Calu3 (cell line): Measurements from ENCODE around the gene MAP3K8. TPM values are rescaled to one million over a fixed set of nuclear protein-coding genes. Genes with fewer than 3 reads are reported as not detected.

Experiments
- BruUV-seq: library from RNA; stranded (reverse); fragments of 400-500 nt; replicated peaks from 2 replicates; lab custom pipeline; 2021; lab: Mats Ljungman, UMichigan
- CTCF ChIA-PET: fragments of 300-600 bp; sonication (Branson Sonifier 250); formaldehyde crosslinking; loops from one replicate; lab custom pipeline; 2022; ENCODE audit warnings: antibody characterized with exemption; lab: Charles Lee
- DNase-seq: peaks from one replicate; pipeline ENCODE4 v3.0.0; 2022
- H3K27ac Mint-ChIP-seq: one replicate; pipeline ENCODE4 v1.8.0; 2022; ENCODE audit warnings: mixed read lengths; ENCODE audit not compliant: unreplicated experiment
- H3K27me3 Mint-ChIP-seq: one replicate; pipeline ENCODE4 v1.8.0; 2022; ENCODE audit warnings: mixed read lengths; ENCODE audit not compliant: unreplicated experiment
- H3K36me3 Mint-ChIP-seq: one replicate; pipeline ENCODE4 v1.8.0; 2022; ENCODE audit warnings: mild to moderate bottlenecking, moderate library complexity, mixed read lengths; ENCODE audit not compliant: insufficient read depth, unreplicated experiment
- H3K4me1 Mint-ChIP-seq: one replicate; pipeline ENCODE4 v1.8.0; 2022; ENCODE audit warnings: mild to moderate bottlenecking, low read depth, mixed read lengths; ENCODE audit not compliant: unreplicated experiment
- H3K4me3 Mint-ChIP-seq: one replicate; pipeline ENCODE4 v1.8.0; 2022; ENCODE audit warnings: mild to moderate bottlenecking, low read depth, moderate library complexity, mixed read lengths; ENCODE audit not compliant: unreplicated experiment
- H3K9me3 Mint-ChIP-seq: one replicate; pipeline ENCODE4 v1.8.0; 2022; ENCODE audit warnings: low read depth, mixed read lengths; ENCODE audit not compliant: unreplicated experiment
- CTCF ChIP-seq: fragments of 200-600 bp; IDR thresholded peaks from one replicate; pipeline ENCODE4 v1.8.0; 2022; ENCODE audit warnings: antibody characterized with exemption; ENCODE audit not compliant: unreplicated experiment
- intact Hi-C: fragments of 100-400 bp; cut with micrococcal nuclease; formaldehyde crosslinking; loops from one replicate; pipeline ENCODE4 v1.10.0; 2022; ENCODE audit not compliant: unreplicated experiment
- total RNA-seq: library from RNA; stranded (reverse); gene quantifications from 2 replicates; pipeline ENCODE4 v1.2.3, GENCODE V29; 2022

Gene MAP3K8
- total RNA-seq, 1 experiment from 2014 or later: 20.6 TPM

DNA sequence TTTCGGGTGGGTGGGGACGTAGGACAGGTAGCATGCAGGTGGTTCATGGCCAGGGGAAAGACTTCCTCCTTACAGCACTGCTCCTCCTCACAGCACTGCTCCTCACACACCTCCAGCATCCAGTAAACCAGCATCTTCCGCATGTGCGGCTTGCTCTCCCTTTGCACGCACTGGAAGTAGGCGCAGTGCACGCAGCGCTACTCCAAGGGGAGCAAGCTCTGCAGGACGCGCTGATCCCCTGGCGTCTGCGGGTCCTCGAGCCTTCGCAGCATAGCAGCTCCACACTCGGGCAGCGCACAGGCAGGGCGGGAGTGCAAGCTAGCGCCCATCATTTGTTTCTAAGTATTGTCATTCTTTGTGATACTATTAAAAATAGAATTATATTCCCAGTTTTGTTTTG, 30.5 kb upstream of the MAP3K8 start:
- peaks cover 5% of the 10 kb centered on the region for H3K27me3 Mint-ChIP-seq
- no peak overlapping the region for H3K27ac Mint-ChIP-seq
- peaks cover 6% of the 10 kb centered on the region for H3K9me3 Mint-ChIP-seq
- no peak overlapping the region for H3K4me3 Mint-ChIP-seq
- no peaks in the 10 kb centered on the region for H3K4me1 Mint-ChIP-seq
- CTCF ChIA-PET: no interaction called here
- no peak for TF ChIP-seq CTCF
- no peaks in the 10 kb centered on the region for H3K36me3 Mint-ChIP-seq
- intact Hi-C loops: no loop called here
- no TSS peak for BruUV-seq
- no peak for DNase-seq

DNA sequence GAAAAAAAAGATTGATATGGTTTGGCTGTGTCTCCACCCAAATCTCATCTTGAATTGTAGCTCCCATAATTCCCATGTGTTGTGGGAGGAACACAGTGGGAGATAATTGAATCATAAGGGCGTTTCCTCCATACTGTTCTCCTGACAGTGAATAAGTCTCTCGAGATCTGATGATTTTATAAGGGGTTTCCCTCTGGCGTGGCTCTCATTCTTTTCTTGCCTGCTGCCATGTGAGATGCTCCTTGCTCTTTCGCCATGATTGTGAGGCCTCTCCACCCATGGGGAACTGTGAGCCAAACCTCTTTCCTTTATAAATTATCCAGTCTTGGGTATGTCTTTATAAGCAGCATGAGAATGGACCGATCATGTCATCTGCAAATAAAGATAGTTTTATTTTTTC, 29.4 kb upstream of the MAP3K8 start:
- Mint-ChIP-seq H3K4me1 (no peaks in the 10 kb centered on the region), H3K36me3 (no peaks in the 10 kb centered on the region), H3K27me3 (no peaks in the 10 kb centered on the region), H3K4me3 (no peak overlapping the region), H3K9me3 (peaks cover 6% of the 10 kb centered on the region), H3K27ac (no peak overlapping the region)
- no peak for DNase-seq
- intact Hi-C loops: no loop called here
- CTCF ChIA-PET: interaction anchor here (0.6 kb wide), 1 partner anchor 117 kb away, joined by 3 read pairs; no protein-coding TSS in a partner anchor
- no peak for TF ChIP-seq CTCF
- no TSS peak for BruUV-seq

- Mint-ChIP-seq H3K27ac (no peak overlapping the region), H3K4me3 (no peak overlapping the region), H3K9me3 (no peaks in the 10 kb centered on the region), H3K4me1 (no peaks in the 10 kb centered on the region), H3K27me3 (no peaks in the 10 kb centered on the region), H3K36me3 (no peaks in the 10 kb centered on the region)
- no peak for TF ChIP-seq CTCF
- no peak for DNase-seq
- intact Hi-C loops: no loop called here
- CTCF ChIA-PET: no interaction called here
- BruUV-seq: no TSS peak
These were observed 22.7 kb upstream of the MAP3K8 start for GRCh38 chr10:30411263-30411662.

DNA sequence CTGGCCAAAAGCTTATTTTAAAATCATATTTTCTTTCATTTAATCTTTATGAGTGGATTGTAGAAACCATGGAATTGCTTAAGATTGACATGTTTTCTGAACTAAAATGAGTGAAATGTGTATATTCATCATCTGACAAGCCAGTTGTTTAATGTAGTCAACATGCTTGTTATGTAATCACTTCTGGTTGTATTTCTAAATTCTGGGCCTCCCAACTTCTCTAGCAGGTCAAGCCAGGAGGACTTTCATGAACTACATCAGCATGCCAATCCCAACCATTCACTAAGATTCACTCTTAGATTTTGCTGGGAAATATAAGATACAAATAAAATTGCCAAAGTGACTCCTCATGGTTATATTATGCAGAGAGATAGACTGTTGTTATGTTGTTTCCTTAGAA, 21.1 kb upstream of the MAP3K8 start:
- intact Hi-C loops: no loop called here
- CTCF ChIA-PET: interaction anchor here (0.7 kb wide), 1 partner anchor 30 kb away, joined by 5 read pairs; no protein-coding TSS in a partner anchor
- Mint-ChIP-seq H3K36me3 (no peaks in the 10 kb centered on the region), H3K9me3 (no peaks in the 10 kb centered on the region), H3K4me3 (no peak overlapping the region), H3K4me1 (peaks cover 4% of the 10 kb centered on the region), H3K27me3 (no peaks in the 10 kb centered on the region), H3K27ac (no peak overlapping the region)
- no TSS peak for BruUV-seq
- TF ChIP-seq CTCF: no peak
- DNase-seq: no peak
